ENCODE results near the gene SHANK2.

DNA sequence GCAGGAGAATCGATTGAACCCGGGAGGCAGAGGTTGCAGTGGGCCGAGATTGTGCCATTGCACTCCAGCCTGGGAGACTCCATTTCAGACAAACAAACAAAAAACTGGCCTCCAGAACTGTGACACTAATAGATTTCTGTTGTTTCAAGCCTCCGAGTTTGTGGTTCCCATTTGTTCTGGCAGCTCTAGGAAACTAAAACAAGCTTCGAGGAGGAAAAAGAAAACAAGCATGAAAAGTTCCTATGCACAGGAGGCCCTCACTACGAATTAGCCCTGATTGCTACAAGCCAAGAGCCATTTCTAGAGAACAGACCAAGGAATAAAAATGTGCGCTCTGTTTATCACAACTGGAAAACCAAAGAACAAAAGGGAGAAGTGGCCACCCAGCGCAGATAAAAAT lies 47.8 kb upstream of the SHANK2 start:
- TF ChIP-seq, protein P1, sequence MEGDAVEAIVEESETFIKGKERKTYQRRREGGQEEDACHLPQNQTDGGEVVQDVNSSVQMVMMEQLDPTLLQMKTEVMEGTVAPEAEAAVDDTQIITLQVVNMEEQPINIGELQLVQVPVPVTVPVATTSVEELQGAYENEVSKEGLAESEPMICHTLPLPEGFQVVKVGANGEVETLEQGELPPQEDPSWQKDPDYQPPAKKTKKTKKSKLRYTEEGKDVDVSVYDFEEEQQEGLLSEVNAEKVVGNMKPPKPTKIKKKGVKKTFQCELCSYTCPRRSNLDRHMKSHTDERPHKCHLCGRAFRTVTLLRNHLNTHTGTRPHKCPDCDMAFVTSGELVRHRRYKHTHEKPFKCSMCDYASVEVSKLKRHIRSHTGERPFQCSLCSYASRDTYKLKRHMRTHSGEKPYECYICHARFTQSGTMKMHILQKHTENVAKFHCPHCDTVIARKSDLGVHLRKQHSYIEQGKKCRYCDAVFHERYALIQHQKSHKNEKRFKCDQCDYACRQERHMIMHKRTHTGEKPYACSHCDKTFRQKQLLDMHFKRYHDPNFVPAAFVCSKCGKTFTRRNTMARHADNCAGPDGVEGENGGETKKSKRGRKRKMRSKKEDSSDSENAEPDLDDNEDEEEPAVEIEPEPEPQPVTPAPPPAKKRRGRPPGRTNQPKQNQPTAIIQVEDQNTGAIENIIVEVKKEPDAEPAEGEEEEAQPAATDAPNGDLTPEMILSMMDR (conservative IDR thresholded peaks at IDR 0.05; ENCODE audit: low read depth, low read length): no peak
- TF ChIP-seq RAD21 (IDR thresholded peaks at IDR 0.05; ENCODE audit: low read length) (no peak), POLR2A (IDR thresholded peaks at IDR 0.05; ENCODE audit: low read depth, low read length) (no peak), RCOR1 (IDR thresholded peaks at IDR 0.05; ENCODE audit: insufficient replicate concordance, low read length) (no peak), RFX5 (IDR thresholded peaks at IDR 0.05; ENCODE audit: low read depth, low read length) (no peak), FOS (IDR thresholded peaks at IDR 0.05; ENCODE audit: low read depth, low read length) (no peak), MAZ (IDR thresholded peaks at IDR 0.05; ENCODE audit: borderline replicate concordance, low read depth, low read length) (no peak), CEBPB (IDR thresholded peaks at IDR 0.05; ENCODE audit: low read depth, low read length) (no peak), BHLHE40 (IDR thresholded peaks at IDR 0.05; ENCODE audit: low read depth, low read length) (no peak), NFE2L2 (IDR thresholded peaks at IDR 0.05; ENCODE audit: low read depth, low read length) (no peak), SMC3 (IDR thresholded peaks at IDR 0.05; ENCODE audit: low read depth, low read length) (no peak)
- TF ChIP-seq, protein P2, sequence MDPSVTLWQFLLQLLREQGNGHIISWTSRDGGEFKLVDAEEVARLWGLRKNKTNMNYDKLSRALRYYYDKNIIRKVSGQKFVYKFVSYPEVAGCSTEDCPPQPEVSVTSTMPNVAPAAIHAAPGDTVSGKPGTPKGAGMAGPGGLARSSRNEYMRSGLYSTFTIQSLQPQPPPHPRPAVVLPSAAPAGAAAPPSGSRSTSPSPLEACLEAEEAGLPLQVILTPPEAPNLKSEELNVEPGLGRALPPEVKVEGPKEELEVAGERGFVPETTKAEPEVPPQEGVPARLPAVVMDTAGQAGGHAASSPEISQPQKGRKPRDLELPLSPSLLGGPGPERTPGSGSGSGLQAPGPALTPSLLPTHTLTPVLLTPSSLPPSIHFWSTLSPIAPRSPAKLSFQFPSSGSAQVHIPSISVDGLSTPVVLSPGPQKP (IDR thresholded peaks at IDR 0.05; ENCODE audit: borderline replicate concordance, low read depth, low read length): no peak
- TF ChIP-seq, protein P3, sequence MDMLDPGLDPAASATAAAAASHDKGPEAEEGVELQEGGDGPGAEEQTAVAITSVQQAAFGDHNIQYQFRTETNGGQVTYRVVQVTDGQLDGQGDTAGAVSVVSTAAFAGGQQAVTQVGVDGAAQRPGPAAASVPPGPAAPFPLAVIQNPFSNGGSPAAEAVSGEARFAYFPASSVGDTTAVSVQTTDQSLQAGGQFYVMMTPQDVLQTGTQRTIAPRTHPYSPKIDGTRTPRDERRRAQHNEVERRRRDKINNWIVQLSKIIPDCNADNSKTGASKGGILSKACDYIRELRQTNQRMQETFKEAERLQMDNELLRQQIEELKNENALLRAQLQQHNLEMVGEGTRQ (IDR thresholded peaks at IDR 0.05; ENCODE audit: low read depth, low read length): no peak
